Uterus (tissue), 2 donors: ENCODE data around the gene FAM221B.

ENCODE experiments used
- CTCF ChIP-seq, 4 experiments: fragments of 200-600 bp in 2 of 4; fragments of 450-650 bp in 2 of 4; sonication (generic) in 2 of 4; IDR thresholded peaks; one replicate each; pipeline ENCODE4 v1.5.1; 2016 to 2019; ENCODE audit warnings: antibody characterized with exemption in 4 of 4, mild to moderate bottlenecking in 2 of 4, moderate library complexity in 1 of 4
- POLR2A ChIP-seq, 2 donors: fragments of 450-650 bp; IDR thresholded peaks; one replicate each; pipeline ENCODE4 v1.6.1; 2016; ENCODE audit warnings: antibody characterized with exemption in 2 of 2, mild to moderate bottlenecking in 1 of 2, moderate library complexity in 1 of 2

- TF ChIP-seq CTCF (IDR thresholded peaks at IDR 0.05) = no peak
- no peak for TF ChIP-seq POLR2A (IDR thresholded peaks at IDR 0.05)
These were observed 4.3 kb upstream of the FAM221B start for GRCh38 chr9:35832814-35833213.
